ENCODE data around the gene KY.

- TF ChIP-seq CTCF (IDR thresholded peaks at IDR 0.05) (no peak), POLR2A (IDR thresholded peaks at IDR 0.05) (no peak)
Observed at GRCh38 chr3:134617608-134618477, 33.0 kb downstream of the KY start.

Data from adrenal gland (tissue), 5 donors.